ENCODE results near the gene TACR1. TPM values are rescaled to one million over a fixed set of nuclear protein-coding genes. Genes with fewer than 3 reads are reported as not detected.

TACR1 gene
- total and polyA plus RNA-seq, 2 donors (not counting 1 experiment from before 2014, with no cell fraction given), result 0.01 to 0.05 TPM

DNA sequence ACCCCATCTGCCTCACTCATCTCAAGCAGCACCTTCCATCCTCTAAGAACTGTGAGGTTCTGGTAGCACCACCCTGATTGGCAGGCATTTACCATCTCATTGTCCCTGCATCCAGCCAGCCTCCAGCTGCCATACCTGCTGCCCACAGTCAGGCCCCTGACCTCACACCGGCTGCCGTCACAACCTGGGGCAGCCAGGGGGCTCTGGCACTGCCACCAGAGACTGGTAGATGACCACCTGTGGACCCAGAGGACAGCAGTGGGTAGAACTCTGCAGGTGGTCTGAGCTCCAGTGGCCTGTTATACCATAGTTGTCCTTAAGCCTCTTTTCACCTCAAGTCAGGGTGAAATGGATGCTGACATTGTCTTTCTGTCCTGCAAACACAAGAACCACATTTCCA lies 171.4 kb downstream of the TACR1 start:
- Histone ChIP-seq H3K9ac (ENCODE audit: low read length) (no peak overlapping the region), H3K9me3 (ENCODE audit: control extremely low read depth in 1 of 3, control insufficient read depth in 2 of 3, insufficient read depth in 1 of 3, low read length in 2 of 3) (no peaks in the 10 kb centered on the region), H3K27me3 (replicated peaks in 1 of 4; ENCODE audit: control extremely low read depth in 1 of 4, control insufficient read depth in 3 of 4, insufficient read depth in 4 of 4, low read length in 3 of 4) (no peaks in the 10 kb centered on the region), H4K20me1 (ENCODE audit: control insufficient read depth, insufficient read depth, low read length, poor library complexity, severe bottlenecking) (no peaks in the 10 kb centered on the region), H3K79me2 (ENCODE audit: control insufficient read depth, insufficient read depth, low read length) (no peaks in the 10 kb centered on the region), H3K4me2 (replicated peaks; ENCODE audit: low read depth, low read length, poor library complexity, severe bottlenecking) (no peak overlapping the region), H3K4me1 (ENCODE audit: control insufficient read depth in 2 of 2, insufficient read depth in 2 of 2, low read length in 2 of 2) (no peaks in the 10 kb centered on the region), H3K4me3 (ENCODE audit: control extremely low read depth in 1 of 5, extremely low read depth in 1 of 5, insufficient read depth in 1 of 5, low read depth in 2 of 5, low read length in 4 of 5) (no peak overlapping the region), H2AFZ (ENCODE audit: insufficient read depth, low read depth, low read length, poor library complexity, severe bottlenecking) (no peak overlapping the region), H3K27ac (ENCODE audit: low read length in 2 of 2) (no peak overlapping the region), H3K36me3 (replicated peaks in 1 of 2; ENCODE audit: control extremely low read depth in 1 of 2, control insufficient read depth in 1 of 2, extremely low read depth in 1 of 2, insufficient read depth in 2 of 2, low read length in 1 of 2) (no peaks in the 10 kb centered on the region)
- no peak for ATAC-seq (ENCODE audit: low read depth)
- Mint-ChIP-seq H3K4me1 (no peaks in the 10 kb centered on the region), H3K9me3 (ENCODE audit: insufficient read depth) (no peaks in the 10 kb centered on the region), H3K4me3 (no peak overlapping the region), H3K27ac (no peak overlapping the region), H3K27me3 (no peaks in the 10 kb centered on the region)
- WGBS (ENCODE audit: insufficient coverage), result 100% methylated on average over 2 of the region's 2 CpGs
- ChIA-PET CTCF (no interaction called here), POLR2A (no interaction called here)
- TF ChIP-seq EZH2 (IDR thresholded peaks at IDR 0.05; ENCODE audit: borderline replicate concordance, insufficient read depth, low read depth, low read length, poor library complexity, severe bottlenecking), result no peak
- TF ChIP-seq, protein P1, sequence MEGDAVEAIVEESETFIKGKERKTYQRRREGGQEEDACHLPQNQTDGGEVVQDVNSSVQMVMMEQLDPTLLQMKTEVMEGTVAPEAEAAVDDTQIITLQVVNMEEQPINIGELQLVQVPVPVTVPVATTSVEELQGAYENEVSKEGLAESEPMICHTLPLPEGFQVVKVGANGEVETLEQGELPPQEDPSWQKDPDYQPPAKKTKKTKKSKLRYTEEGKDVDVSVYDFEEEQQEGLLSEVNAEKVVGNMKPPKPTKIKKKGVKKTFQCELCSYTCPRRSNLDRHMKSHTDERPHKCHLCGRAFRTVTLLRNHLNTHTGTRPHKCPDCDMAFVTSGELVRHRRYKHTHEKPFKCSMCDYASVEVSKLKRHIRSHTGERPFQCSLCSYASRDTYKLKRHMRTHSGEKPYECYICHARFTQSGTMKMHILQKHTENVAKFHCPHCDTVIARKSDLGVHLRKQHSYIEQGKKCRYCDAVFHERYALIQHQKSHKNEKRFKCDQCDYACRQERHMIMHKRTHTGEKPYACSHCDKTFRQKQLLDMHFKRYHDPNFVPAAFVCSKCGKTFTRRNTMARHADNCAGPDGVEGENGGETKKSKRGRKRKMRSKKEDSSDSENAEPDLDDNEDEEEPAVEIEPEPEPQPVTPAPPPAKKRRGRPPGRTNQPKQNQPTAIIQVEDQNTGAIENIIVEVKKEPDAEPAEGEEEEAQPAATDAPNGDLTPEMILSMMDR (IDR thresholded peaks at IDR 0.05), result no peak
- no peak for DNase-seq
- intact Hi-C loops (cut with micrococcal nuclease), result no loop called here

DNA sequence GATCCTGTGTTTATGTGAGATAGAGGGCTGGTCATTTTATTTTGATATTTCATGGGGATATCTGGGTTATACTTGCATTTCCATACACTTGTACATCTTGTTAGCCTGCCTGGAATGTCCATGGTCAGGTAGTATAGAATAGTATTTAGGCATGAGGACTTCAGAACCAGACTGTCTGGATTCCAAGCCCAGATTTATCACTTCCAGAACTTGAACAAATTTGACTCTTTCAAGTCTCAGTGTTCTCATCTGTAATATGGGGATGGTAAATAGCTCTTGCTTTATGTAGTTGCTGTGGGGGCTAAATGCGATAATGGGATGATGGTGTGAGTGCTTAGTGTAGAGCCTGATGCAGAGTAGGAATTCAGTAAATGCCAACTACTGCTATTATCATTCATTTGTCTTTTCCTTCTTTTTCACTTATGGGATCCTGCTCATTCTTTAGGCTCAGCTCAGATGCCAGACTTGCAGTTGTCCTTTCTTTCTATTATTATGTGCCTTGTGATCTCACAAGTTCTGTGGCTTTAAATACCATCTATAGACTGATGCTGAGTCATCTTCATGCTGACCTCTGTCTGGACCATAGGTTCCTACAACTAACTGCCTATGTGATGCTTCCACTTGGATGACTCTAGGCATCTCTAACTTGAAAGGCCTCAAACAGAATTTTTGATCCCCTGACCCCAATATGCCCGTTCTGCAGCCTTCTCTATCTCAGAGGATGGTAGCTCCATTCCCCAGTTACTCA lies 173.5 kb downstream of the TACR1 start:
- H2AFZ ChIP-seq (ENCODE audit: insufficient read depth, low read depth, low read length, poor library complexity, severe bottlenecking), result no peak overlapping the region
- no peak overlapping the region for H3K9ac ChIP-seq (ENCODE audit: low read length)
- CTCF ChIA-PET, result no interaction called here
- H3K36me3 ChIP-seq (replicated peaks in 1 of 2; ENCODE audit: control extremely low read depth in 1 of 2, control insufficient read depth in 1 of 2, extremely low read depth in 1 of 2, insufficient read depth in 2 of 2, low read length in 1 of 2), result no peaks in the 10 kb centered on the region
- Mint-ChIP-seq H3K27ac (no peak overlapping the region), H3K9me3 (ENCODE audit: insufficient read depth) (no peaks in the 10 kb centered on the region), H3K27me3 (no peaks in the 10 kb centered on the region), H3K4me3 (no peak overlapping the region), H3K4me1 (no peaks in the 10 kb centered on the region)
- DNase-seq (no peak), ATAC-seq (ENCODE audit: low read depth) (no peak)
- TF ChIP-seq EZH2 (IDR thresholded peaks at IDR 0.05; ENCODE audit: borderline replicate concordance, insufficient read depth, low read depth, low read length, poor library complexity, severe bottlenecking), result no peak
- TF ChIP-seq, protein P1 (IDR thresholded peaks at IDR 0.05), result no peak
- no peak overlapping the region for H3K4me3 ChIP-seq (ENCODE audit: control extremely low read depth in 1 of 5, extremely low read depth in 1 of 5, insufficient read depth in 1 of 5, low read depth in 2 of 5, low read length in 4 of 5)
- H3K9me3 ChIP-seq (ENCODE audit: control extremely low read depth in 1 of 3, control insufficient read depth in 2 of 3, insufficient read depth in 1 of 3, low read length in 2 of 3), result no peaks in the 10 kb centered on the region
- no peaks in the 10 kb centered on the region for H3K4me1 ChIP-seq (ENCODE audit: control insufficient read depth in 2 of 2, insufficient read depth in 2 of 2, low read length in 2 of 2)
- POLR2A ChIA-PET, result no interaction called here
- H3K4me2 ChIP-seq (replicated peaks; ENCODE audit: low read depth, low read length, poor library complexity, severe bottlenecking), result no peak overlapping the region
- no peaks in the 10 kb centered on the region for H3K27me3 ChIP-seq (replicated peaks in 1 of 4; ENCODE audit: control extremely low read depth in 1 of 4, control insufficient read depth in 3 of 4, insufficient read depth in 4 of 4, low read length in 3 of 4)
- no peaks in the 10 kb centered on the region for H3K79me2 ChIP-seq (ENCODE audit: control insufficient read depth, insufficient read depth, low read length)
- H4K20me1 ChIP-seq (ENCODE audit: control insufficient read depth, insufficient read depth, low read length, poor library complexity, severe bottlenecking), result no peaks in the 10 kb centered on the region
- 88% methylated on average over 1 of the region's 2 CpGs for WGBS (ENCODE audit: insufficient coverage)
- H3K27ac ChIP-seq (ENCODE audit: low read length in 2 of 2), result no peak overlapping the region
- intact Hi-C loops (cut with micrococcal nuclease), result no loop called here

All from B cell (primary cell).